Mucosa of rectum (tissue), 2 donors: ENCODE measurements around the gene KLHDC8A.

ENCODE experiments used
- H3K27ac ChIP-seq, 2 donors: one replicate each; pipeline ENCODE4 v1.7.0; 2013; ENCODE audit warnings: inconsistent platforms in 2 of 2, low read depth in 2 of 2, low read length in 2 of 2
- H3K27me3 ChIP-seq, 2 donors: one replicate each; pipeline ENCODE4 v1.7.0; 2013; ENCODE audit warnings: low read length in 2 of 2; ENCODE audit not compliant: control insufficient read depth in 2 of 2, insufficient read depth in 2 of 2
- H3K36me3 ChIP-seq, 2 donors: one replicate each; pipeline ENCODE4 v1.7.0; 2013; ENCODE audit warnings: low read length in 2 of 2; ENCODE audit not compliant: control insufficient read depth in 2 of 2, insufficient read depth in 2 of 2
- H3K4me1 ChIP-seq, 2 donors: one replicate each; pipeline ENCODE4 v1.7.0; 2013; ENCODE audit warnings: low read length in 2 of 2, mild to moderate bottlenecking in 1 of 2; ENCODE audit not compliant: control insufficient read depth in 2 of 2, insufficient read depth in 2 of 2
- H3K4me3 ChIP-seq, 2 donors: one replicate each; pipeline ENCODE4 v1.7.0; 2013; ENCODE audit warnings: low read length in 2 of 2
- H3K9ac ChIP-seq, 2 donors: one replicate each; pipeline ENCODE4 v1.7.0; 2013; ENCODE audit warnings: low read length in 2 of 2, low read depth in 1 of 2, mild to moderate bottlenecking in 1 of 2
- H3K9me3 ChIP-seq, 2 donors: one replicate each; pipeline ENCODE4 v1.7.0; 2013; ENCODE audit warnings: low read length in 2 of 2; ENCODE audit not compliant: control insufficient read depth in 2 of 2
- donor health status: healthy.
- donor health status: Normal muscosa, but diverticular disease.

The KLHDC8A gene

GRCh38 chr1:205321162-205321958 lies 35.4 kb downstream of the KLHDC8A start, which contains the start of gene NUAK2:
TSS of gene NUAK2 (minus strand) at chr1:205321745. CDS start at chr1:205321628, 117 bp downstream.
- no peaks in the 10 kb centered on the region for H3K27me3 ChIP-seq
- H3K36me3 ChIP-seq, result no peaks in the 10 kb centered on the region
- peaks cover 40 to 43% of the 10 kb centered on the region in 2 donors for H3K4me1 ChIP-seq
- peak within 1 kb of the TSS; percentile 93 to 95 for H3K9ac ChIP-seq
- no peaks in the 10 kb centered on the region for H3K9me3 ChIP-seq
- H3K27ac ChIP-seq, result peak within 1 kb of the TSS; percentile 85 to 93
- peak within 1 kb of the TSS; percentile 96 to 99 for H3K4me3 ChIP-seq

GRCh38 chr1:205319081-205320018 lies 37.4 kb downstream of the KLHDC8A start:
- Histone ChIP-seq H3K9ac (peak overlapping the region; percentile 59 to 60), H3K4me1 (peaks cover 53 to 60% of the 10 kb centered on the region in 2 donors), H3K4me3 (peak overlapping the region; percentile 68 to 99)

GRCh38 chr1:205318231-205318991 lies 38.3 kb downstream of the KLHDC8A start:
- H3K27ac ChIP-seq, result peak overlapping the region; percentile 85 to 93
- H3K4me1 ChIP-seq, result peaks cover 63 to 69% of the 10 kb centered on the region in 2 donors
- no peaks in the 10 kb centered on the region for H3K36me3 ChIP-seq
- H3K4me3 ChIP-seq, result peak overlapping the region; percentile 68 to 99
- H3K9me3 ChIP-seq, result no peaks in the 10 kb centered on the region
- no peaks in the 10 kb centered on the region for H3K27me3 ChIP-seq
- H3K9ac ChIP-seq, result peak overlapping the region; percentile 41 to 48

More at GRCh38 chr1:205319081-205320018, 37.4 kb downstream of the KLHDC8A start:
- Histone ChIP-seq H3K27ac (peak overlapping the region; percentile 85 to 93), H3K36me3 (no peaks in the 10 kb centered on the region), H3K27me3 (no peaks in the 10 kb centered on the region), H3K9me3 (no peaks in the 10 kb centered on the region)

- H3K27ac ChIP-seq, result peak overlapping the region; percentile 85 to 93
Measured at GRCh38 chr1:205317311-205317917, 39.3 kb downstream of the KLHDC8A start.

GRCh38 chr1:205316161-205316566 lies 40.6 kb downstream of the KLHDC8A start:
- Histone ChIP-seq H3K4me1 (peaks cover 69 to 79% of the 10 kb centered on the region in 2 donors), H3K9ac (peak overlapping the region in 1 of 2 donors; percentile 34), H3K4me3 (peak overlapping the region in 1 of 2 donors; percentile 99), H3K27me3 (no peaks in the 10 kb centered on the region), H3K36me3 (peaks cover 6 to 11% of the 10 kb centered on the region in 2 donors), H3K27ac (peak overlapping the region; percentile 85 to 93), H3K9me3 (no peaks in the 10 kb centered on the region)

More at GRCh38 chr1:205317311-205317917, 39.3 kb downstream of the KLHDC8A start:
- peak overlapping the region in 1 of 2 donors; percentile 48 for H3K9ac ChIP-seq
- peak overlapping the region; percentile 68 to 99 for H3K4me3 ChIP-seq
- no peaks in the 10 kb centered on the region for H3K27me3 ChIP-seq
- H3K4me1 ChIP-seq, result peaks cover 71 to 73% of the 10 kb centered on the region in 2 donors
- H3K36me3 ChIP-seq, result no peaks in the 10 kb centered on the region
- H3K9me3 ChIP-seq, result no peaks in the 10 kb centered on the region

- peaks cover 70 to 88% of the 10 kb centered on the region in 2 donors for H3K4me1 ChIP-seq
Measured at GRCh38 chr1:205315008-205315618, 41.6 kb downstream of the KLHDC8A start.

GRCh38 chr1:205313563-205314308 lies 43.0 kb downstream of the KLHDC8A start:
- Histone ChIP-seq H3K4me1 (peaks cover 70 to 85% of the 10 kb centered on the region in 2 donors), H3K27ac (peak overlapping the region; percentile 61 to 85), H3K36me3 (peaks cover 24 to 32% of the 10 kb centered on the region in 2 donors), H3K9me3 (no peaks in the 10 kb centered on the region), H3K4me3 (peak overlapping the region in 1 of 2 donors; percentile 61), H3K9ac (peak overlapping the region; percentile 48 to 63), H3K27me3 (no peaks in the 10 kb centered on the region)

More at GRCh38 chr1:205315008-205315618, 41.6 kb downstream of the KLHDC8A start:
- Histone ChIP-seq H3K9ac (no peak overlapping the region), H3K27me3 (no peaks in the 10 kb centered on the region), H3K36me3 (peaks cover 16 to 21% of the 10 kb centered on the region in 2 donors), H3K9me3 (no peaks in the 10 kb centered on the region), H3K27ac (peak overlapping the region; percentile 36 to 64), H3K4me3 (peak overlapping the region in 1 of 2 donors; percentile 33)

- H3K27ac ChIP-seq, result peak overlapping the region; percentile 61 to 85
- no peaks in the 10 kb centered on the region for H3K9me3 ChIP-seq
- no peaks in the 10 kb centered on the region for H3K27me3 ChIP-seq
- peak overlapping the region in 1 of 2 donors; percentile 61 for H3K4me3 ChIP-seq
- H3K36me3 ChIP-seq, result peaks cover 31 to 39% of the 10 kb centered on the region in 2 donors
- H3K4me1 ChIP-seq, result peaks cover 70 to 85% of the 10 kb centered on the region in 2 donors
- peak overlapping the region; percentile 45 to 63 for H3K9ac ChIP-seq
Measured at GRCh38 chr1:205312866-205313562, 43.7 kb downstream of the KLHDC8A start.
